K562 (cell line): ENCODE data around the gene MRAP2.

Source experiments
- ATF1 ChIP-seq, 2 experiments: fragments of 450-650 bp in 1 of 2; IDR thresholded peaks; 2 replicates each; pipeline ENCODE4 v1.6.1; 2016; ENCODE audit warnings: missing compliant biosample characterization in 1 of 2, missing genetic modification characterization in 1 of 2
- CBX5 ChIP-seq: IDR thresholded peaks from 2 replicates; pipeline ENCODE4 v1.6.1; 2014; ENCODE audit warnings: low read depth, borderline replicate concordance
- CREBBP ChIP-seq: IDR thresholded peaks from one replicate; pipeline ENCODE4 v1.6.1; 2012; ENCODE audit warnings: low read depth, mild to moderate bottlenecking, control low read depth, inconsistent platforms, low read length
- FOSL1 ChIP-seq: fragments of 200-800 bp; sonication (Bioruptor generic); conservative IDR thresholded peaks from 2 replicates; pipeline ENCODE4 v1.6.1; 2016; ENCODE audit warnings: missing genetic modification characterization, missing compliant biosample characterization
- MED1 ChIP-seq: sonication (generic); formaldehyde crosslinking; IDR thresholded peaks from 2 replicates; pipeline ENCODE4 v1.8.1; 2023; ENCODE audit warnings: missing genetic modification reagents, borderline replicate concordance

GRCh38 chr6:84103029-84103428 lies 69.5 kb downstream of the MRAP2 start:
- no peak for TF ChIP-seq CBX5
- no peak for TF ChIP-seq MED1 (CRISPR knock-in tag)
- TF ChIP-seq CREBBP = no peak
- no peak for TF ChIP-seq ATF1 (CRISPR knock-in tag; IDR thresholded peaks at IDR 0.05)
- TF ChIP-seq ATF1 (tag; IDR thresholded peaks at IDR 0.05) = no peak
- no peak for TF ChIP-seq FOSL1 (tag)
